GM18861 (cell line): ENCODE results near the gene ADD1.

Experiments used
- ATAC-seq: cut with Tn5 transposase; IDR thresholded peaks from one replicate; pipeline ENCODE4 v1.9.1; 2021; ENCODE audit not compliant: unreplicated experiment

The ADD1 gene

DNA sequence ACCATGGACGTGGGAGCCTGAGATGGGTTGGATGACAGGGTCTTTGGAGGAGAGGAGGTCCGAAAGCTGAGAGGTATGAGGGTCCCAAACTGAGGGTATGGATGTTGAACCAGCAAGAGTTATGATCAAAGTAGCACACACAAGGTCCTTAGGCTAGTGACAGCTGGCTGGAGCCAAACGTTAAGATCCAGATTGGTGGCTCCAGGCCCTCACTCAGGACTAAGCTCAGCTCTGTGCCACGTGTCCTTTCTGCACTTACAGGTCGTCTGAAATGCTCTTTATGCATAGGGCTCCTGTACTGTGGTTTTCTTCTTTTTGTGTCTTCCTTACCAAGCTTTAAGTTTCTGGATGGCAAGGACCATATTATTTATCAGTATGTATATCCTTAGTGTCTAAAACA lies 35.4 kb downstream of the ADD1 start:
- no peak for ATAC-seq

DNA sequence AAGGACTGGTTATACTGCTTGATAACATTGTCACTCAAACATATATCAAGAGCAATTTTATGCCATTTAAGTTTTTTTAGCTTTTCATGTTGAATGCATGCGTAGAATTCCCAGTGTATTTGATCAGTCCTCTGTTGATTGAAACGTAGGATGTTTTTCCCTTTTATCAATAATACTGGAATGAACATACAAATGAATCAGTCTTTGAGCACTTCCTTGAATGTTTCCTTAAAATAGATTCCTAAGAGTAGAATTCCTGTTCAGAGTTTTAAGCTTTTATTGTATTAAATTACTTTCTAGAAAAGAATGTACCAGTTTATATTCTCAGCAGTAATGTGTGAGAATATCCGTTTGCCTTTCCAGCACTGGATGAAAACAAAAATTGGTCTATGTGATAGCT lies 37.8 kb downstream of the ADD1 start:
- no peak for ATAC-seq

DNA sequence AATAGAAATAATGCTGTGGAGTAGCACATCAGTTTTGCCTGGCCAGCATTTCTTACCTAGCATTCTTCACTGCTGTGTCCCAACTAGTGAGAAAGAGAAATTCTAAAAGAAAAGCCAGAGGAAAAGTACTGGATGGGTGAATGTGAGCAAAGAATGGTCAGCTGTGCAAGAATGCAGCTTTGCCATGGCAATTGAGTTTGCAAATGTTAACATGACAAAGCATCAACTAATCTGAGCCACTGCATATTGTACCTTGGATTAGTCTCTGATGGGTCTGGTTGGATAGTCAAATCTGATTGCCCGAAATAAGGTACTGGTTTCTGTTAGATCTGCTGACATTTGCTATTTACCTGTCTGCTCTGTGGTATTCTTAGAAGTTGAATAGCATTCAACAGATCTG lies 38.7 kb downstream of the ADD1 start:
- ATAC-seq, result no peak

DNA sequence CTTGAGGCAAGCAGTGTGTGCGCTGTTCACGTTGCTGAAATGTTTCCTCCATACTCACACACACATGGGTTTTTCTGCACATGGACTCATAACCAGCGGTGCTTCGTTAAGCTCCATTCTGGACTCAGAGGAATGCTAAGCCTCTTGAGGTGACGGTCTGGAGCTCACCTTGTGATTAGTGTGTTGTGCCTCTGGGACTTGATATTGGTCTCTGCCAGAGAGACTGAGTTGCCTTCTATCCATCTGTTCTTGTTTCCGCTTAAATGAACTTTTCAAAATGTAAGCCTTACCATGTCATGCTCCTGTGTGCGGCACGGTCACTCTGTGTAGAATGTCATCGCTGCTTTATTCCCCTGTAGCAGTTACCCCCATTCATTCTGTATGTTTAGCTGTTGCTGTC lies 42.5 kb downstream of the ADD1 start:
- no peak for ATAC-seq

DNA sequence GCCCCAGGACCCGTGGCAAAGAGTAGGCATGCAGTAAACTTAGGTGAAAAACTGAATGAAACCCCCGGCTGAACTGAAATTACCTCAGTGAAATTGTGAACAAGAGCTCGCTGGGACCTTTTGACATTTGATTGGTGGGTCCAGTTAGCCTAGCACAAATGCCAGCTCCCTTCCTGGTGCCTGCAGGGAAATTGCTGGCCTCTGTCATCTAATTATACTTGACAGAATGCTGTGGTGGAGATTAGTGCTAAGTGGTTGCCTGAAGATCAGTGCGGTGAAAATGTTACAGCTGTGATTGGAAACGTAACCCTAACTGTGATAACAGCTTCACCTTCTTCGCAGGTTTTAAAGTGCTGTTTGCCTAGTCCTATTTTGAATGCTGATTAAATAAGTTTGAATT lies 43.0 kb downstream of the ADD1 start:
- ATAC-seq, result no peak

DNA sequence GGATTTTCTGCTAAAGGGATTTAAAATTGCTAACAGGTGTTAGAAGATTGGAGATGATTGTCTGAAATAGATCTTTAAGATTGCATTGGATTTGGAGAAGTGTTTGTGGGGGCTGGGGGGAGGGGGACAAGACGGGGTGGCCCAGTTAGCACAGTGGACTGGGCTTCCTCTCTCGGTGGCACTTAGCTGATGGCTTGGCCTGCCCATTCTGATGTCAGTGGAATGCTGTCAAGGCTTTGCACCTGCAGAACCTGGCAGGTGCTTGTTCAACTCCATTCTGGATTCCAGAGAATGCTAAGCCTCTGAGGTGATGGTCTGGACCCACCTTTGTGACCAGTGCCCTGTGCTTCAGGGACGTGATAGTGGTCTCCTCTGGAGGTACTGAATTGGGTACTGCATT lies 43.7 kb downstream of the ADD1 start:
- no peak for ATAC-seq

DNA sequence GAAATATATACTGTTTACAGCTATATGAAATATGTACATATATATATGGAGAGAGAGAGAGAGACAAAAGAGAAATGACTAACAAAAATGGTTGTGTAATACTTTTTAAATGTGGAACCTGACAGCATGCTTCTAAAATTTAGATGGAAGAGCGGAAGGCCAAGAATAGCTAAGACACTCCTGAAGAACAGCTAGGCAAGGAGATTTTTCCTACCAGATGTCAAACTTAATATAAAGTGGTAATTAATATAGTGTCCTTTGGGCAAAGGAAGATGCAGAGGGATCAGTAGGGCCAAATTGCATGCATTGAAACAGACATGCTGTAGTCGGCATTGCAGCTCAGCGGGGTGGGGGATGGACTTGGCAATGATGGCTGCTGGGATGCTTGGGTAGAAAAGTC lies 45.2 kb downstream of the ADD1 start:
- ATAC-seq, result no peak

DNA sequence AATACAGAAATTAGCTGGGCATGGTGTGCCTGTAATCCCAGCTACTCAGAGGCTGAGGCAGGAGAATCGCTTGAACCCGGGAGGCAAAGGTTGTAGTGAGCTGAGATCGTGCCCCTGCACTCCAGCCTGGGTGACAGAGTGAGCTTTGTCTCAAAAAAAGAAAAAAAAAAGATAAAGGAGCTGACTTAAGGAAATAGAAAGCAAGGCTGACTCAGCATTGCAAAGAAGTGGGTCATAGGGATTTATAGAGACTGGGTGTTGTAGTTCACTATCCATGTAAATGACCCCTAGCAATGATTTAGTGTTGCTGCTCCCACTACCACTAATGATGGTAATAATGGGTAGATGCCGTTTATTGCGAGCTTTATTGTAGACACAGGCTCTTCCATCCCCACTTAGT lies 47.6 kb downstream of the ADD1 start:
- no peak for ATAC-seq

DNA sequence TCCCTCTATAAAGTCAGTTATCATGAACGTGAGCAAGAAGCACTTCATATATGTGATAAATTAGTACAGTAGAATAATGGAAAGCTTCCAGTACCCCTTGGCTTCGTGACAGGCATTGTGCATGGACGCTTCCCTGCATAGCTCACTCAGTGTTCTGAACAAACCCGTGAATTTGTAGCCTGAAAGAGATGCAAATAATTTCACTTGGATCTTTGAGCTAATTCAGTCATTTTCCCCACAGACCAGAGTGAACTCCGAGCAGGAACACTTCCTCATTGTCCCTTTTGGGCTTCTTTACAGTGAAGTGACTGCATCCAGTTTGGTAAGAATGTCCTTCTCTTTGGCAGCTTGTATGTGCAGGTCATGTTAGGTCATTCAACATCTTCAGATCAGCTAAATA lies 50.1 kb downstream of the ADD1 start:
- ATAC-seq, result no peak

DNA sequence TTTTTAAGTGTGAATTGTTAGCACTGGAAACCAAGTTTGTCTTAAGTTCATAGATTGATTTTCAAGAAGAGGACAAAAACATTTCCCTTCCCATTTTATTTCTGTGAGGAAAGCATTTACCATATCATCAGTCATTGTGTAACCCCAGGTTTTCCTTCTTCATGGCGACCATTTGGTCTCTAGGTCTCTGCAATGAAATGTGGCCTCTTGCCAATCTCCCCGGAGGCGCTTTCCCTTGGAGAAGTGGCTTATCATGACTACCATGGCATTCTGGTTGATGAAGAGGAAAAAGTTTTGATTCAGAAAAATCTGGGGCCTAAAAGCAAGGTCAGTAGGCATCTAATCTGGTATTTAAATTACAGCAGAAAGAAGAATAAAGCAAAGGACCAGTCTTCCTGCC lies 54.4 kb downstream of the ADD1 start:
- ATAC-seq, result no peak

DNA sequence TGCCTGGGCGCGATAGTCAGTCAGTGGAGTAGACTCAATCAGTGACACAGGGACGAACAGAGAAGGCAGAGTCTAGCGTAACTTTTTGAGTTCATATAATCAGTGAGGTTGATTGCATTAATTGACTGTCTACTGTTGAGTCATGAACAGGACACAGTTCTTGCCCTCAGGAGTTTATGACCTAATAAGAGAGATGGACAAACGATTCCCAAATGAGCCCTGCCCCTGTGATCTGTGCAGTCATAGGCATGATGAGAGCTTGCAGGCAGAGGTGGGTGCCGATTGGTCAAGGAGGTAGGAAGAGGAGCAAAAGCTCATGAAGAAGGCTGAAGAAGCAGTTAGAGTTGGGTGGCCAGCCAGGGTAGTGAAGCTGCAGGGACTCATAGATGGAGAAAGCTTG lies 57.1 kb downstream of the ADD1 start:
- no peak for ATAC-seq

DNA sequence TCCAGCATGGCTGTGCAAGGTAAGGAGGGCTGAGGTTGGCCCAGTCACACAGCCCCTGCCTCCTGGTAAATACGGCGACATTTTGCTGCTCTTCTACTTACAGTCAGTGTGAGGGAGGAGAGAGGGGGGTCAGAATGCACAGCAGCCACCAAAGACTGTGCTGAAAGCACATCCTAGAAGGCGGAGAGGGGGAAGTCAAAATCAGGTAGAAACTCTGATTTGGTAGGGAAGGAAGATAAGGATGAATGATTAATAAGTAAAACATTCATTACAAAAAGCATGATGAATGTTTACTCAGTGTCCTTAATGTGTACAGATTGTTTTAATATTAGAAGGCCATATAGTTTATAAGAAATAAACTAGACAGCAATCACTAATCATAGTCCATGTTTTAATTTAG lies 57.5 kb downstream of the ADD1 start:
- no peak for ATAC-seq

DNA sequence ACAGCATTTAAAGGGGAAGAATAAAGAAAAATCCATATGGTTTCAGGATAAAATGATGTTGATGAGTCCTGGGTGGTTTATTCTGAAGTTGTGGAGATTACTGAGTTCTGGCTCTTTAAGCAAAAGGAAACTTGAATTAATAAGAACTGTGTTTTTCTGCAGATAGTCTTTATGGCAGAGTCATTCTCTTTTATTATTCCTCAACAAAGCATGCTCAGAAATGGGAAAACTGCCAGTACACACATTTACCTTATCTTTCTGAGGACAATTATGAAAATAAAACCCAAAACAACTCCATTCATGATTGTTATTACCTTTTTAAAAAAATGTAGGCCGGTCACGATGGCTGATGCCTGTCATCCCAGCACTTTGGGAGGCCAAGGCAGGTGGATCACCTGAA lies 58.5 kb downstream of the ADD1 start:
- ATAC-seq, result no peak

DNA sequence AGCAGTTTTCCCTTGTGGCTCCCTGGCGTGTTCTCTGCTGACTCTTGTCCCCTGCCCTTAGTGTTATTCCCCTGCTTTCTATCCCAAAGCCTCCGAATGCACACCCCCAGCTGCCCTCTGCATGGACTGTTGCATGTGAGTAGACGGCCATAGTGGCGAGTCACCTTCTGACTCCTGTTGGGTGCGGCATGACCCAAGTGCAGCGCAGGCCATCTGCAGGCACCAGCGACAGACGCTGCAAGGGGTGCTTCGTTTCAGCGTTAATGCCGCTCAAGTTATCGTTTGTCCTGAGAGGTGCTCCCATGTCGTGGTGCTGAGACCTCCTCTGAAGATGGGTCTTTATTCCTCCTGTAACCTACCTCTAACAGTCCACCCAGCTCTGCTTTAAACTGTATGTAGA lies 61.9 kb downstream of the ADD1 start:
- ATAC-seq, result no peak

DNA sequence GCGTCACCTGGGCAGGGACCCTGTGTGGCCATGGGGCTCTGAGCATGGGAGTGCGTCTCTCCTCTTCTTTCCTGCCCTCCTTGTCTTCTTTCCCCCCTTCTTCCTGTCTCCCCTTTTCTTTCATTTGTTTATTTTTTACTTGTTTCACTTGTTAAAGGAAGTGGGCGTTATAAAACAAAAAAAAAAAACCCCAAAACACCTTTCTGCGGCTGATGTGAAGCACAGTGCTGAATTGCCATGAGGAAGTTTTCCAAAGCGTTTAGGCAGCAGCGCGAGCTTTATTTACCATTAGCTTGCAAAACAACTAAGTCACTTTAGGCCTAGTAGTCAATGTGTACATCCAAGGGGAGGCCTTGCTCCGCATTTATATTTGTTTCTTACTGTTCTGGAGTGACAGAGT lies 62.6 kb downstream of the ADD1 start:
- ATAC-seq, result no peak

DNA sequence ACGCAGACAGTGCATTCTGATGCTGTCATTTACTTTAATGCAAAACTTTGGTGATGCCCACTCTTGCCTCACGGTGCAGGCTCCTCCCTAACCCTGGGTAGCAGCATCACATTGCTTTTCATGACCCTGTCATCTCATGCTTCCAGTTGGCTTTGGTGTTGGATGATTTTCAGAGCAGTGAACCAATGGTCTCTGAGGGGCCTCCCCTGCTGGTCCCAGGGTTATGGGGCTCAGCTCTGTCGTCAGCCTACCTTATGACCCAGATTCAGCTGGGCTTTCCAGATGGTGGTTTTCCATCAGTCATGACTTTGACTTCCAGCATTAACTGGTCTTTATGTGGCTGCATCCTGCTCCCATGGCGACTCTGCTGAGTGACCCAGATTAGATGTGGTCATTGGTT lies 63.6 kb downstream of the ADD1 start:
- no peak for ATAC-seq

DNA sequence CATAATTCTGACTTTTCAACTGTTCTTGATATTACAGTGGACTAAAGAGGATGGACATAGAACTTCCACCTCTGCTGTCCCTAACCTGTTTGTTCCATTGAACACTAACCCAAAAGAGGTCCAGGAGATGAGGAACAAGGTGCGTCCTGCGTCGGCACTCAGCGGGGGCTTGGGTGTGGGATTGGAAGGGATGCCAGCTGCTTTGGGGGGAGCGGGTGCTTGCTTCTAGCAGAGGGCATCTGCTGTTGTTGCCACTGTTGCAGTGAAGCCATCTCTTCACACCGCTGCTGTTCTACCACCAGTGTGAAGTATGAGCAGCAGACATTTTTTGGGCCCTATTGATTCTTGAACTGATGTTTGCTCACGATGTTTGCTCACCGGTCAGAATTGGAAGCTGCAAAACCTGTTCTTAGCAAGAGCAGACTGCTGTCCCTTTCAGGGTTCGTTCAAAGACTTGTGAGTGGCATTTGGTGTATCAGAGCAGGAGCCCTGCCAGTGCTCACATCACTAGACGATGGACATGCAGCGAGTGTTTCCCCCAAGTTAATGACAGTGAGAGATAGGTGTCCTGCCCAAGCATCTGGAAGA lies 64.2 kb downstream of the ADD1 start:
- no peak for ATAC-seq

DNA sequence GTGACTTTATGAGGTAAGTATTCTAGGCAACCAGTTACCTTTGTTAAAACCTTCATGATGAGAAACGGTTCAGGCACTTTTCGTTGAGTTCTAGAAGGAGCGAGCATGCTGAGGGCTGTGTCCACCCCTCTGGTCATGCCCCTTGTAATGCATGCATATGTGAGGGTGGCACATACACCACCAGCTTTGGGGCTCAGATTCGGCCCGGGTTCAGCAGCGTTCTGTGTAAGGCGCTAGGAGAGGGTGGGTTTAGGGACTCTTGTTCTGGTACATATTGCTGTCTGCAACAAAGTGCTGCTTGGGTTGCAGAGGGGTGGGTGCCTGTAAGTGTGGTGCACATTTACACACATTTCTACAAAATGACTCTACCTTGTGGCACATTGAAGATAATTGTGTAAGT lies 65.0 kb downstream of the ADD1 start:
- ATAC-seq, result no peak

DNA sequence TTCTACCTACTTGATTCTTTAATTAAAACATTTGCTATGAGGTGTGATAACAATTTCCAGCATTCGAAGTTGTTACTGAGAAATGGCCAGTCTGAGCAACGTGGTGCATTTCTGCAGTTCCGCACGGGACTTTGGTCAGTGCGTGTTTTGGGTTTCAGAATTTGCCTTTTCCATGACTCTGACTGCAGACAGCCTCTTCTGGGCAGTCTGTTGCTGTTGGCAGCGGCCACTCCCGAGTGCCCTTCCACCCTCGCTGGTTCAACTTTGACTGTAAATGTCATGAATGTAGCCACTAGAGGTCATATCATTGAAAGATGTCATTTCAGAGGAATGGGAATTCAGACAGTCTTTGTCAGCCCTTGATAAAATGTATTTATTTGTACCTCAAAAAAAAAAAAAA lies 65.9 kb downstream of the ADD1 start:
- ATAC-seq, result no peak

DNA sequence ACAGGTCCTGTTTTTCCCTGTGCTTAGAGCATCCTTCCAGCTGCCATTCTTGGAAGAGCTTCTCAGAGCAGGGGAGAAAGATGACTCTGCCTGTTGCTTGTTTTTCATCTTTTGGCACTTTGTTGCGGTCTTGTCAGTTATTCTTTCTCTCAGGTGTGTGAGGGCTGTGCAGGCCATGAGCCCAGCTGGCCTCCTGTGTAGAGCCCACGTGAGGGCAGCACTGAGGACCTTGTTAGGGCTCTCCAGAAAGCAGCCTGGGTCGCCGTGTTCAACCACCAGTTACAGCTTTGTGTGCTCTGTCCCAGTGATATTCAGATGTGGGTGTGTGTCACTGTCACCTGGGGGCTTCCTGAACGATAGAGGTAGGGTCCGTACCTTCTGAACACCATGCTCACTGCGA lies 66.8 kb downstream of the ADD1 start:
- no peak for ATAC-seq

DNA sequence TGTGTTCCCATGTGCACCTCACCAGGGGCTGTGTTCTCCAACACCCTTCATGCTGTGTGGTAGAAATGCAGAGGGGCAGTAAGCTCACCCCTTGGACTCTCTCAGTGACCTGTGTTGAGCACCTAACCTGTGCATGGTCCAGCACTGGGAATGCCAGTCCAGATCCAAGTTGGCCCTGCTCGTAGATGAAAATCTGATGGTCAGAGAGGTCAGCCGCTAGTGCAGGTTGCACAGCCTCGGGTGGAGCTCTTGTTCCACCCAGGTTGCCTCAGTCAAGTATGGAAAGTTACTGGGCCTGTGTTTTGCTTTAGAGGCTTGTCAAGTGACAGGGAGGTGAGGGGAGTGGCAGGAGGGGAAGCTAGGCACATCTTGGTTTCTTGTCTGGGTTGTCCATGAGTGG lies 68.2 kb downstream of the ADD1 start:
- no peak for ATAC-seq

DNA sequence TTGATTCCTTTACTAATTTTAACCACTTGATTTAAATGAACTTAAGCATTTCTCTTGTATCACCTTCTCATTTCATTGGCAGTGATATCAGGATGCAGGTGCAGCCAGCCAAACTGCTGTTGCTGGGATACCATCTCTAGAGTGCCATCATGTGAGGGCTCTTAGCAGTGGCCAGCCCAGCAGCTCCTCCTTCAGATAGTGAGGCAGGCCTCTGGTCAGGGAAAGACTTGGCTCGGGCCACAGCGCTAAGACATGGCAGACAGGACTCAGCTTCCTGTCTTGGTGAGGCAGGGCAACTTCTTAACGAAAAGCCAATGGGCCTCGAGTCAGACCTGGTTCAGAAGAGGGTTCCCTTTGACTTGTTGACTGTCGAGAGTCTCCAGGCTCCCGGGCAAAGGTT lies 69.5 kb downstream of the ADD1 start:
- no peak for ATAC-seq

DNA sequence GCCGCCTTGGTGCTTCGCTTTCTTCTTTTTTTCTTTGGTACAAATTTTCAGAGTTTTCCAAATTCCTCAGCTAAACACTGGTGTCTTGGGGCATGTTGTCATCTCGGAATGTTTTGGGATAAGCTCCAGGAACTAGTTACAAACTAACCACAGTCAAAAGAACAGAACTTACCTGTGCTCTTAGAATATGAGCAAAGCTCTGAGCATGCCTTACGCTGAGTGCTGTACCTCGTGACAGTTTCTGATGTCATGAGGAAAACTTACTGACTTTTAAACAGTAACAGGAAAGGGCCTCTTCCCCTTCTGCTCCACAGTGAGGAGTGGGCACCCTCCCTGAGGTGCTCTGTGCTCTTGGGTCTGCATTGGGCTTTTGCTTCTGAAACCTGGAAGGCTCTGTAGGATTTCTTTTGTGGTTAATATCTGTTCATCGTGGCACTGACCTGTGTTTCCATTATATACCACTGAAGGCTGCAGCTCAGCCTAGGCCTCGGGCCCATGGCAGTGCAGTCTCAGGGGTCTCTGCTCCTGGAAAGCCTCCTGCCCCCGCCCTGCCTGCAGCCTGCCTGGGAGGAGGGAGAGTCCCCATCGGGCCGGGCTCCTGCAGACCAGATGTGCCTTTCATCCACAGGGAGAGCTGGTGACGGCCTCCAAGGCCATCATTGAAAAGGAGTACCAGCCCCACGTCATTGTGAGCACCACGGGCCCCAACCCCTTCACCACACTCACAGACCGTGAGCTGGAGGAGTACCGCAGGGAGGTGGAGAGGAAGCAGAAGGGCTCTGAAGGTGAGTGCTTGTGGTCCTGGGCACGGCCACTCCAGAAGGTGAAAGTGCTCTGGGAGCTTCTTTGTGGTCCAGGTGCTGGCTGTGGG lies 70.8 kb downstream of the ADD1 start:
- no peak for ATAC-seq
